Activated CD4-positive, alpha-beta T cell treated with anti-CD3 and anti-CD28 coated beads, Interleukin-2, amount 10 ng/mL, durations not matched to agents 7 days and 5 days (primary cell): ENCODE data around the gene HS3ST5. TPM values are rescaled to one million over a fixed set of nuclear protein-coding genes. Genes with fewer than 3 reads are reported as not detected.
"Not testable (repeated sequence)": the region's sequence is repeated elsewhere in the genome, so short reads cannot be mapped to it uniquely, and the experiment has no call there.

ENCODE experiments used
- CTCF ChIA-PET: fragments of 350-600 bp; sonication (Branson Sonifier 250); formaldehyde crosslinking; loops from one replicate; lab custom pipeline; 2021; ENCODE audit warnings: antibody characterized with exemption; lab: Charles Lee
- POLR2A ChIA-PET: fragments of 350-600 bp; sonication (Branson Sonifier 250); formaldehyde crosslinking; loops from one replicate; lab custom pipeline; 2021; ENCODE audit warnings: antibody characterized with exemption; lab: Charles Lee
- DNase-seq: peaks from one replicate; pipeline ENCODE4 v3.0.0-alpha.2; 2020
- H3K27ac Mint-ChIP-seq: one replicate; pipeline ENCODE4 v1.8.0; 2021; ENCODE audit warnings: mild to moderate bottlenecking, moderate library complexity, mixed read lengths
- H3K27me3 Mint-ChIP-seq: one replicate; pipeline ENCODE4 v1.8.0; 2021; ENCODE audit warnings: mixed read lengths
- H3K36me3 Mint-ChIP-seq: one replicate; pipeline ENCODE4 v1.8.0; 2021; ENCODE audit warnings: low read depth, mixed read lengths
- H3K4me1 Mint-ChIP-seq: one replicate; pipeline ENCODE4 v1.8.0; 2021; ENCODE audit warnings: mixed read lengths
- H3K4me3 Mint-ChIP-seq: one replicate; pipeline ENCODE4 v1.8.0; 2021; ENCODE audit warnings: mild to moderate bottlenecking, moderate library complexity, mixed read lengths
- H3K9me3 Mint-ChIP-seq: one replicate; pipeline ENCODE4 v1.8.0; 2021; ENCODE audit warnings: mixed read lengths
- total RNA-seq, 2 experiments: library from RNA; stranded (reverse); gene quantifications; one replicate each; pipeline ENCODE4 v1.2.3, GENCODE V29; 2021

HS3ST5 gene
- total RNA-seq, 2 experiments from 2014 or later, result not detected

GRCh38 chr6:114080891-114081510, 261.8 kb downstream of the HS3ST5 start:
- no peak overlapping the region for H3K4me3 Mint-ChIP-seq
- ChIA-PET CTCF (no interaction called here), POLR2A (no interaction called here)
- DNase-seq, result no peak
- H3K36me3 Mint-ChIP-seq, result no peaks in the 10 kb centered on the region
- no peaks in the 10 kb centered on the region for H3K9me3 Mint-ChIP-seq
- no peak overlapping the region for H3K27ac Mint-ChIP-seq
- no peaks in the 10 kb centered on the region for H3K4me1 Mint-ChIP-seq
- peaks cover 5% of the 10 kb centered on the region for H3K27me3 Mint-ChIP-seq

- H3K36me3 Mint-ChIP-seq, POLR2A ChIA-PET, H3K9me3 Mint-ChIP-seq, H3K27me3 Mint-ChIP-seq, H3K27ac Mint-ChIP-seq, H3K4me1 Mint-ChIP-seq, CTCF ChIA-PET, H3K4me3 Mint-ChIP-seq, DNase-seq: not testable (repeated sequence)
These were observed 262.4 kb downstream of the HS3ST5 start for GRCh38 chr6:114080410-114080809.

GRCh38 chr6:114075777-114076176, 267.0 kb downstream of the HS3ST5 start:
- Mint-ChIP-seq H3K36me3 (no peaks in the 10 kb centered on the region), H3K9me3 (peaks cover 3% of the 10 kb centered on the region), H3K27ac (no peak overlapping the region), H3K4me3 (no peak overlapping the region), H3K27me3 (peaks cover 2% of the 10 kb centered on the region), H3K4me1 (no peaks in the 10 kb centered on the region)
- DNase-seq, result no peak
- ChIA-PET CTCF (no interaction called here), POLR2A (no interaction called here)

- Mint-ChIP-seq H3K4me3 (no peak overlapping the region), H3K36me3 (no peaks in the 10 kb centered on the region), H3K4me1 (no peaks in the 10 kb centered on the region), H3K27ac (no peak overlapping the region), H3K27me3 (peaks cover 2% of the 10 kb centered on the region), H3K9me3 (peaks cover 3% of the 10 kb centered on the region)
- DNase-seq, result no peak
- POLR2A ChIA-PET, result no interaction called here
- CTCF ChIA-PET, result no interaction called here
These were observed 267.5 kb downstream of the HS3ST5 start for GRCh38 chr6:114075300-114075699.

- ChIA-PET CTCF (interaction anchor here (0.6 kb wide), 1 partner anchor 808 kb away, joined by 8 read pairs; no protein-coding TSS in a partner anchor), POLR2A (interaction anchor here (0.8 kb wide), 1 partner anchor 43 kb away, joined by 5 read pairs; no protein-coding TSS in a partner anchor)
- H3K27me3 Mint-ChIP-seq, result peaks cover 13% of the 10 kb centered on the region
- no peaks in the 10 kb centered on the region for H3K36me3 Mint-ChIP-seq
- H3K4me3 Mint-ChIP-seq, result no peak overlapping the region
- DNase-seq, result no peak
- H3K27ac Mint-ChIP-seq, result no peak overlapping the region
- peaks cover 3% of the 10 kb centered on the region for H3K9me3 Mint-ChIP-seq
- no peaks in the 10 kb centered on the region for H3K4me1 Mint-ChIP-seq
These were observed 274.1 kb downstream of the HS3ST5 start for GRCh38 chr6:114068771-114069170.

GRCh38 chr6:114068116-114068515, 274.7 kb downstream of the HS3ST5 start:
- no peaks in the 10 kb centered on the region for H3K36me3 Mint-ChIP-seq
- no peak for DNase-seq
- POLR2A ChIA-PET, result no interaction called here
- H3K9me3 Mint-ChIP-seq, result peaks cover 3% of the 10 kb centered on the region
- no peak overlapping the region for H3K4me3 Mint-ChIP-seq
- H3K27ac Mint-ChIP-seq, result no peak overlapping the region
- H3K27me3 Mint-ChIP-seq, result peaks cover 13% of the 10 kb centered on the region
- H3K4me1 Mint-ChIP-seq, result no peaks in the 10 kb centered on the region
- CTCF ChIA-PET, result no interaction called here

- no peaks in the 10 kb centered on the region for H3K36me3 Mint-ChIP-seq
- peaks cover 13% of the 10 kb centered on the region for H3K27me3 Mint-ChIP-seq
- no peaks in the 10 kb centered on the region for H3K9me3 Mint-ChIP-seq
- DNase-seq, result no peak
- CTCF ChIA-PET, result interaction anchor here (1.5 kb wide), 1 partner anchor 9 kb away, joined by 4 read pairs; no protein-coding TSS in a partner anchor
- H3K4me3 Mint-ChIP-seq, result no peak overlapping the region
- H3K27ac Mint-ChIP-seq, result no peak overlapping the region
- H3K4me1 Mint-ChIP-seq, result no peaks in the 10 kb centered on the region
- POLR2A ChIA-PET, result no interaction called here
These were observed 278.0 kb downstream of the HS3ST5 start for GRCh38 chr6:114064862-114065261.

- Mint-ChIP-seq H3K4me3 (no peak overlapping the region), H3K4me1 (no peaks in the 10 kb centered on the region), H3K9me3 (no peaks in the 10 kb centered on the region), H3K27me3 (peaks cover 13% of the 10 kb centered on the region), H3K36me3 (no peaks in the 10 kb centered on the region), H3K27ac (no peak overlapping the region)
- ChIA-PET POLR2A (no interaction called here), CTCF (no interaction called here)
- DNase-seq, result no peak
These were observed 278.9 kb downstream of the HS3ST5 start for GRCh38 chr6:114063956-114064355.

- Mint-ChIP-seq H3K36me3 (no peaks in the 10 kb centered on the region), H3K4me1 (no peaks in the 10 kb centered on the region), H3K27ac (no peak overlapping the region), H3K4me3 (no peak overlapping the region), H3K9me3 (no peaks in the 10 kb centered on the region), H3K27me3 (peaks cover 13% of the 10 kb centered on the region)
- DNase-seq, result no peak
- CTCF ChIA-PET, result no interaction called here
- POLR2A ChIA-PET, result no interaction called here
These were observed 280.6 kb downstream of the HS3ST5 start for GRCh38 chr6:114062199-114062598.

- POLR2A ChIA-PET, result no interaction called here
- CTCF ChIA-PET, result no interaction called here
- Mint-ChIP-seq H3K36me3 (no peaks in the 10 kb centered on the region), H3K9me3 (no peaks in the 10 kb centered on the region), H3K4me1 (no peaks in the 10 kb centered on the region), H3K27me3 (peaks cover 13% of the 10 kb centered on the region), H3K27ac (no peak overlapping the region), H3K4me3 (no peak overlapping the region)
- DNase-seq, result no peak
These were observed 281.1 kb downstream of the HS3ST5 start for GRCh38 chr6:114061741-114062140.

- POLR2A ChIA-PET, result no interaction called here
These were observed 281.7 kb downstream of the HS3ST5 start for GRCh38 chr6:114061116-114061515.

GRCh38 chr6:114058435-114058834, 284.4 kb downstream of the HS3ST5 start:
- DNase-seq, result no peak
- no peak overlapping the region for H3K27ac Mint-ChIP-seq
- no peaks in the 10 kb centered on the region for H3K9me3 Mint-ChIP-seq
- POLR2A ChIA-PET, result no interaction called here
- H3K36me3 Mint-ChIP-seq, result no peaks in the 10 kb centered on the region
- H3K4me1 Mint-ChIP-seq, result no peaks in the 10 kb centered on the region
- CTCF ChIA-PET, result no interaction called here
- H3K4me3 Mint-ChIP-seq, result no peak overlapping the region
- H3K27me3 Mint-ChIP-seq, result peaks cover 4% of the 10 kb centered on the region

More at GRCh38 chr6:114061116-114061515, 281.7 kb downstream of the HS3ST5 start:
- Mint-ChIP-seq H3K4me3 (no peak overlapping the region), H3K27me3 (peaks cover 13% of the 10 kb centered on the region), H3K36me3 (no peaks in the 10 kb centered on the region), H3K9me3 (no peaks in the 10 kb centered on the region), H3K27ac (no peak overlapping the region), H3K4me1 (no peaks in the 10 kb centered on the region)
- CTCF ChIA-PET, result interaction anchor here (0.6 kb wide), 1 partner anchor 987 kb away, joined by 5 read pairs; no protein-coding TSS in a partner anchor
- DNase-seq, result no peak

- Mint-ChIP-seq H3K27ac (no peak overlapping the region), H3K27me3 (peaks cover 4% of the 10 kb centered on the region), H3K4me3 (no peak overlapping the region), H3K9me3 (no peaks in the 10 kb centered on the region), H3K36me3 (no peaks in the 10 kb centered on the region), H3K4me1 (no peaks in the 10 kb centered on the region)
- DNase-seq, result no peak
- ChIA-PET POLR2A (no interaction called here), CTCF (interaction anchor here (1.4 kb wide), 1 partner anchor 10 kb away, joined by 4 read pairs; no protein-coding TSS in a partner anchor)
These were observed 287.1 kb downstream of the HS3ST5 start for GRCh38 chr6:114055763-114056162.

GRCh38 chr6:114055349-114055748, 287.5 kb downstream of the HS3ST5 start:
- POLR2A ChIA-PET, result no interaction called here
- Mint-ChIP-seq H3K36me3 (no peaks in the 10 kb centered on the region), H3K27me3 (peaks cover 4% of the 10 kb centered on the region), H3K27ac (no peak overlapping the region), H3K4me3 (no peak overlapping the region), H3K4me1 (no peaks in the 10 kb centered on the region), H3K9me3 (no peaks in the 10 kb centered on the region)
- DNase-seq, result no peak
- CTCF ChIA-PET, result interaction anchor here (1.4 kb wide), 1 partner anchor 10 kb away, joined by 4 read pairs; no protein-coding TSS in a partner anchor
